AG09309 (cell line): ENCODE results near the gene GLI3.
A peak's percentile ranks its signal among the peaks of the same experiment; 100 is the strongest.

Source experiments
- DNase-seq: peaks from one replicate; pipeline ENCODE4 v3.0.0-alpha.2; 2010; ENCODE audit warnings: low read depth
- H3K4me3 ChIP-seq: 2 replicates; pipeline ENCODE4 v1.5.1; 2011; ENCODE audit warnings: mild to moderate bottlenecking, low read depth, low read length, moderate library complexity; ENCODE audit not compliant: control insufficient read depth
- CTCF ChIP-seq: IDR thresholded peaks from 2 replicates; pipeline ENCODE4 v1.5.1; 2011; ENCODE audit warnings: mild to moderate bottlenecking, low read depth, low read length, inconsistent platforms; ENCODE audit not compliant: insufficient read depth, control insufficient read depth; ENCODE audit errors: missing control alignments

GLI3 gene

GRCh38 chr7:42192066-42192465 lies 44.9 kb downstream of the GLI3 start:
- DNase-seq, result no peak
- H3K4me3 ChIP-seq, result no peak overlapping the region
- TF ChIP-seq CTCF, result no peak

- no peak for TF ChIP-seq CTCF
- DNase-seq, result no peak
- no peak overlapping the region for H3K4me3 ChIP-seq
Measured at GRCh38 chr7:42189535-42189934, 47.5 kb downstream of the GLI3 start.

- TF ChIP-seq CTCF, result peak; percentile 42
- H3K4me3 ChIP-seq, result no peak overlapping the region
- DNase-seq, result no peak
Measured at GRCh38 chr7:42186151-42186550, 50.9 kb downstream of the GLI3 start.

- no peak for TF ChIP-seq CTCF
- DNase-seq, result no peak
- no peak overlapping the region for H3K4me3 ChIP-seq
Measured at GRCh38 chr7:42185726-42186125, 51.3 kb downstream of the GLI3 start.

GRCh38 chr7:42183547-42183946 lies 53.5 kb downstream of the GLI3 start:
- no peak for TF ChIP-seq CTCF
- no peak for DNase-seq
- no peak overlapping the region for H3K4me3 ChIP-seq

- no peak overlapping the region for H3K4me3 ChIP-seq
- TF ChIP-seq CTCF, result no peak
- DNase-seq, result no peak
Measured at GRCh38 chr7:42181566-42181965, 55.4 kb downstream of the GLI3 start.

- no peak for TF ChIP-seq CTCF
- no peak overlapping the region for H3K4me3 ChIP-seq
- DNase-seq, result no peak
Measured at GRCh38 chr7:42180806-42181205, 56.2 kb downstream of the GLI3 start.
